HFFc6 (cell line): ENCODE measurements around the gene SRSF3. TPM values are rescaled to one million over a fixed set of nuclear protein-coding genes. Genes with fewer than 3 reads are reported as not detected.

Experiments used
- DNase-seq: peaks from one replicate; pipeline ENCODE4 v3.0.0-alpha.2; 2018
- H3K27ac Mint-ChIP-seq: 2 replicates; pipeline ENCODE4 v1.8.0; 2020; ENCODE audit warnings: mild to moderate bottlenecking, mixed read lengths
- H3K27me3 Mint-ChIP-seq: 2 replicates; pipeline ENCODE4 v1.8.0; 2021; ENCODE audit warnings: mild to moderate bottlenecking, moderate library complexity, mixed read lengths; ENCODE audit not compliant: insufficient read depth
- H3K36me3 Mint-ChIP-seq: 2 replicates; pipeline ENCODE4 v1.8.0; 2021; ENCODE audit warnings: low read depth, mixed read lengths
- H3K4me1 Mint-ChIP-seq: 2 replicates; pipeline ENCODE4 v1.8.0; 2020; ENCODE audit warnings: low read depth, mixed read lengths
- H3K4me3 Mint-ChIP-seq: 2 replicates; pipeline ENCODE4 v1.8.0; 2020; ENCODE audit warnings: mild to moderate bottlenecking, moderate library complexity, mixed read lengths
- H3K9me3 Mint-ChIP-seq: 2 replicates; pipeline ENCODE4 v1.8.0; 2020; ENCODE audit warnings: mild to moderate bottlenecking, mixed read lengths
- total RNA-seq, 6 experiments: library from RNA; stranded (reverse); fragmentation: NEBNext Ultra II Directional; extraction: Animal tissue kit (Norgen Biotek cat#: 25700); gene quantifications; 2 replicates in 1 of 6; 3 replicates in 5 of 6; pipeline ENCODE4 v1.2.3, GENCODE V29; 2021
- TF ChIP-seq, protein P1 (sequence below): fragments of 200-600 bp; sonication (generic); IDR thresholded peaks from 2 replicates; pipeline ENCODE4 v1.5.0; 2021; ENCODE audit warnings: antibody characterized with exemption, mild to moderate bottlenecking

The SRSF3 gene
- total RNA-seq, 6 experiments from 2014 or later = 257 to 368 (median 330) TPM

DNA sequence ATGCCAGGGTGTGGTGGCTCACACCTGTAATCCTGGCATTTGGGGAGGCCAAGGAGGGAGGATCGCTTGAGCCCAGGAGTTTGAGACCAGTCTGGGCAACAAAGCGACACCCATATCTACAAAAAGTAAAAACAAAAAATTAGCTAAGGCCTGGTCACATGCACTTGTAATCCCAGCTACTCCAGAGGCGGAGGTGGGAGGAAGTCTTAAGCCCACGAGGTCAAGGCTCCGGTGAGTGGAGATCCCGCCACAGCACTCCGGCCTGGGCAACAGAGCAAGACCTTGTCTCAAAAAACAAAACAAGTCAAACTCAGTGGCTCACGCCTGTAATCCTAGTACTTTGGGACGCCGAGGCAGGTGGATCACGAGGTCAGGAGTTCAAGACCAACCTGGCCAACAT lies 35.6 kb downstream of the SRSF3 start:
- Mint-ChIP-seq H3K4me3 (no peak overlapping the region), H3K36me3 (no peaks in the 10 kb centered on the region), H3K9me3 (no peaks in the 10 kb centered on the region), H3K27me3 (peaks cover 6% of the 10 kb centered on the region; the same call in 1 of the 2 replicates), H3K4me1 (peaks cover 20% of the 10 kb centered on the region), H3K27ac (no peak overlapping the region)
- no peak for DNase-seq
- TF ChIP-seq, protein P1, sequence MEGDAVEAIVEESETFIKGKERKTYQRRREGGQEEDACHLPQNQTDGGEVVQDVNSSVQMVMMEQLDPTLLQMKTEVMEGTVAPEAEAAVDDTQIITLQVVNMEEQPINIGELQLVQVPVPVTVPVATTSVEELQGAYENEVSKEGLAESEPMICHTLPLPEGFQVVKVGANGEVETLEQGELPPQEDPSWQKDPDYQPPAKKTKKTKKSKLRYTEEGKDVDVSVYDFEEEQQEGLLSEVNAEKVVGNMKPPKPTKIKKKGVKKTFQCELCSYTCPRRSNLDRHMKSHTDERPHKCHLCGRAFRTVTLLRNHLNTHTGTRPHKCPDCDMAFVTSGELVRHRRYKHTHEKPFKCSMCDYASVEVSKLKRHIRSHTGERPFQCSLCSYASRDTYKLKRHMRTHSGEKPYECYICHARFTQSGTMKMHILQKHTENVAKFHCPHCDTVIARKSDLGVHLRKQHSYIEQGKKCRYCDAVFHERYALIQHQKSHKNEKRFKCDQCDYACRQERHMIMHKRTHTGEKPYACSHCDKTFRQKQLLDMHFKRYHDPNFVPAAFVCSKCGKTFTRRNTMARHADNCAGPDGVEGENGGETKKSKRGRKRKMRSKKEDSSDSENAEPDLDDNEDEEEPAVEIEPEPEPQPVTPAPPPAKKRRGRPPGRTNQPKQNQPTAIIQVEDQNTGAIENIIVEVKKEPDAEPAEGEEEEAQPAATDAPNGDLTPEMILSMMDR = no peak

DNA sequence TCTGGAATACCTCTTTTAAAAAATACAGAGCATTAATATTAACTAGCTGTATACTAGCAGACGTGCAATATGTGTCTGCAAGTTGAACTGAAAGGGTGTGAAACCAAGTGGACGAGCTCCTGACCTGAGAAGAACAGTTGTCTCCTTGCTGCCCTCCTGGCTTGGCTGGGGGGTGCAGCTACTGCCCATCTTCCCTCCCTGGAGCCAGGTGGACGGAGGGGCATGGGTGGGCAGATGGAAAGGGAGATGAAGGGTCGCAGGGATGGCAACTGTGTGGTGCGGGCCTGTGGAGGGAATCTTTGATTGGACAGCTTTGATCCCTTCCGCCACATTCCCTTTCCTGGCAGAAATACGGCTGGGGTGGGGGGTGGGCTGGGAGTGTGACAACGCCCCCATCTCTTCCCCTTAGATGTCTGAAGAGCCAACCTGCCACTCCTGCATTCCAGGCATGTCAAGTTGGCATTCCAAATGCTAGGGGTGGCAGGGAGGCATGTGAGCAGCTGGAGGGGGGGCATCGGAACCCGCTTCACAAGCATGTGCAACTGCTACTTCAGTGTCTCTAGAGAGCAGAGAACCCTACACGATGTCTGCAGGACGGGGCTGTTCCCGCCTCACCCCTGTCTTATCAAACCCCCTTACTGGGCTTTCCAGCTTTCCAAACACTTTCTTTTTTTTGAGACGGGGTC lies 37.3 kb downstream of the SRSF3 start:
- no peak overlapping the region for H3K27ac Mint-ChIP-seq
- peaks cover 6% of the 10 kb centered on the region; the same call in 1 of the 2 replicates for H3K27me3 Mint-ChIP-seq
- peaks cover 10% of the 10 kb centered on the region for H3K4me1 Mint-ChIP-seq
- no peak for DNase-seq
- H3K36me3 Mint-ChIP-seq = no peaks in the 10 kb centered on the region
- no peaks in the 10 kb centered on the region for H3K9me3 Mint-ChIP-seq
- TF ChIP-seq, protein P1 = no peak
- no peak overlapping the region for H3K4me3 Mint-ChIP-seq

DNA sequence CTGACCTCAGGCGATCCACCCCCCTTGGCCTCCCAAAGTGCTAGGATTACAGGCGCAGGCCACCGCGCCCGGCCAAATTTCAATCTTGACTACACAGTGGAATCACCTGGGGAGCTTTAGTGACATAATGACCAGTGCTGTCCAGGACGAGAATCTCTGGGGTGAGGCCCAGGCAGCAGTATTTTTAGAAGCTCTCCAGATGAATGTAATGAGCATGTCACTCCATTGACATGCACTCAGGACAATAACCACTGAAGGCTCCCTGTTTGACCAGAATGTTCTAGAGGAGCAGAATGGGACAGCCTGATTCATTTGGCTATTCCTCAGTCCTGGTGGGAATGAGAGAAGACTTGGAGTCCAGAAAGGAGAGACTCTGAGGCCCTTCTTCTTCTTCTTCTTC lies 39.2 kb downstream of the SRSF3 start:
- H3K4me3 Mint-ChIP-seq = no peak overlapping the region
- TF ChIP-seq, protein P1 = no peak

DNA sequence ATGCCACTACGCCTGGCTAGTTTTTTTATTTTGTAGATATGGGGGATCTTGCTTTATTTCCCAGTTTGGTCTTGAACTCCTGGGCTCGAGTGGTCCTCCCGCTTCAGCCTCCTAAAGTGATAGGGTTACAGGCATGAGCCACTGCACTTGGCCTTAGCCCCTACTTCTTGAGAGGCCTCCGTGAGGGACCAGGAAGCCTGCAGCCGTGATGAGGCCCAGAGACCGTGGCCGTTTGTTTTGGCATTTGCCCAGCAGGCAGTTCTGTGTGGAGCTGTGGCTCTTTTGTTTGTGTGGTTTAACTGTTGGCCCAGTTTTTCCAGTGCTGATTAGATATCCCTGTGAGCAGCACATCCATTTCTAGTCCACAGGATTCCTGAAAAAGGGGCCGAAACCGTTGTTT lies 39.8 kb downstream of the SRSF3 start:
- Mint-ChIP-seq H3K27me3 (peaks cover 6% of the 10 kb centered on the region; the same call in 1 of the 2 replicates), H3K36me3 (no peaks in the 10 kb centered on the region), H3K4me1 (peaks cover 10% of the 10 kb centered on the region), H3K9me3 (no peaks in the 10 kb centered on the region), H3K27ac (no peak overlapping the region), H3K4me3 (no peak overlapping the region)
- DNase-seq = peak; percentile 29
- TF ChIP-seq, protein P1 = no peak

More for the DNA sequence above, 39.2 kb downstream of the SRSF3 start:
- H3K27ac Mint-ChIP-seq = no peak overlapping the region
- peaks cover 10% of the 10 kb centered on the region for H3K4me1 Mint-ChIP-seq
- H3K9me3 Mint-ChIP-seq = no peaks in the 10 kb centered on the region
- H3K36me3 Mint-ChIP-seq = no peaks in the 10 kb centered on the region
- no peak for DNase-seq
- H3K27me3 Mint-ChIP-seq = peaks cover 6% of the 10 kb centered on the region; the same call in 1 of the 2 replicates

DNA sequence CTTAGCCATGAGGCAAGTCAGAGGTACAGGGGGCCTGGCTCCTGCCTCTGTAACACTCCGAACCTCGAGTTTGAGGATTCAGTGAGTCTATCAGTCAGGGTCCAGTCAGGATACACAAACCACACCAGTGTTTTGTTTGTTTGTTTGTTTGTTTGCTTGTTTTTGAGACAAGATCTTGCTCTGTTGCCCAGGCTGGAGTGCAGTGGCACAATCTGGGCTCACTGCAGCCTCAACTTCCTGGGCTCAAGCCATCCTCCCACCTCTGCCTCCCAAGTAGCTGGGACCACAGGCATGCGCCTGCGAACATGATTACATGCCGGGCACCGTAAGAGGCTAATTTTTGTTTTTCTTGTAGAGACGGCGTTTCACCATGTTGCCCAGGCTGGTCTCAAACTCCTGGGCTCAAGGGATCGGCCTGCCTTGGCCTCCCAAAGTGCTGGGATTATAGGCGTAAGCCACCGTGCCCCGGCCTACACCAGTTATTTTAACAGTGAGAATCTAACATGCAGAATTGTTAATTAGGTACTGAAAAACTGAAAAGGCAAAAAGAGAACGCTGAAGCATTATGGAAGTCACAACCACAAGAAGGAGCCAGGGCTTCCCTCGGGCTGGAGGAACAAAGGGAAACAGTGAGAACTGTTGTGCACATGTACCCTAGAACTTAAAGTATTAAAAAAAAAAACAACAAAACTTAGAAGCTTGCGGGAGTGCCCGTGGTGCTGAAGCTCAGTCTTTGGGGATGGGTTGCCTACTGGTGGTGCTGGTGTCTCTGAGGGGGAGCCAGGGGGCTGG lies 40.4 kb downstream of the SRSF3 start:
- no peak overlapping the region for H3K4me3 Mint-ChIP-seq
- H3K9me3 Mint-ChIP-seq = no peaks in the 10 kb centered on the region
- no peak for DNase-seq
- no peaks in the 10 kb centered on the region for H3K36me3 Mint-ChIP-seq
- H3K27me3 Mint-ChIP-seq = peaks cover 6% of the 10 kb centered on the region
- no peak overlapping the region for H3K27ac Mint-ChIP-seq
- H3K4me1 Mint-ChIP-seq = peaks cover 10% of the 10 kb centered on the region
- TF ChIP-seq, protein P1 = no peak
